Vagina (tissue), 2 donors: ENCODE data around the gene TMEM151A. TPM values are rescaled to one million over a fixed set of nuclear protein-coding genes. Genes with fewer than 3 reads are reported as not detected.
"Not testable (repeated sequence)": the region's sequence is repeated elsewhere in the genome, so short reads cannot be mapped to it uniquely, and the experiment has no call there.

Source experiments
- DNase-seq, 2 donors: peaks; one replicate each; pipeline ENCODE4 v3.0.0-alpha.2; 2017; ENCODE audit errors: extremely low spot score in 2 of 2
- H3K27ac ChIP-seq: fragments of 200-600 bp; sonication (generic); one replicate; pipeline ENCODE4 v1.5.1; 2019
- H3K27me3 ChIP-seq: fragments of 200-600 bp; sonication (generic); one replicate; pipeline ENCODE4 v1.5.1; 2019
- H3K36me3 ChIP-seq, 2 donors: fragments of 200-600 bp; sonication (generic); one replicate each; pipeline ENCODE4 v1.5.1; 2017 to 2019
- H3K4me1 ChIP-seq: fragments of 200-600 bp; sonication (generic); one replicate; pipeline ENCODE4 v1.5.1; 2019
- H3K4me3 ChIP-seq, 2 donors: fragments of 200-600 bp; sonication (generic); 1 replicate in 1 of 2; 2 replicates in 1 of 2; pipeline ENCODE4 v1.5.1; 2016 to 2019
- H3K9me3 ChIP-seq: fragments of 200-600 bp; sonication (generic); one replicate; pipeline ENCODE4 v1.5.1; 2019
- POLR2A ChIP-seq, 2 donors: fragments of 450-650 bp; IDR thresholded peaks; one replicate each; pipeline ENCODE4 v1.6.1; 2017; ENCODE audit warnings: antibody characterized with exemption in 2 of 2, mild to moderate bottlenecking in 2 of 2, moderate library complexity in 2 of 2
- POLR2AphosphoS5 ChIP-seq, 2 donors: sonication (generic); formaldehyde crosslinking; IDR thresholded peaks; one replicate each; pipeline ENCODE4 v1.9.0; 2017; ENCODE audit warnings: antibody characterized with exemption in 2 of 2, mild to moderate bottlenecking in 2 of 2, low read depth in 1 of 2; ENCODE audit not compliant: insufficient read depth in 1 of 2
- intact Hi-C: fragments of 100-400 bp; cut with DNase I; formaldehyde crosslinking; loops from one replicate; pipeline ENCODE4 v1.15.1; 2023
- total RNA-seq: library from RNA; depleted of rRNA; stranded (reverse); fragments of >200 nt; gene quantifications from one replicate; pipeline ENCODE4 v1.2.3, GENCODE V29; 2016
- TF ChIP-seq, protein P1 (sequence below), 3 experiments: fragments of 450-650 bp in 2 of 3; fragments of 200-600 bp in 1 of 3; sonication (generic) in 1 of 3; IDR thresholded peaks; one replicate each; pipeline ENCODE4 v1.5.1; 2017 to 2019; ENCODE audit warnings: antibody characterized with exemption in 3 of 3, mild to moderate bottlenecking in 2 of 3, moderate library complexity in 2 of 3

The TMEM151A gene
- total RNA-seq, 1 donor from 2014 or later: 1.7 TPM

DNA sequence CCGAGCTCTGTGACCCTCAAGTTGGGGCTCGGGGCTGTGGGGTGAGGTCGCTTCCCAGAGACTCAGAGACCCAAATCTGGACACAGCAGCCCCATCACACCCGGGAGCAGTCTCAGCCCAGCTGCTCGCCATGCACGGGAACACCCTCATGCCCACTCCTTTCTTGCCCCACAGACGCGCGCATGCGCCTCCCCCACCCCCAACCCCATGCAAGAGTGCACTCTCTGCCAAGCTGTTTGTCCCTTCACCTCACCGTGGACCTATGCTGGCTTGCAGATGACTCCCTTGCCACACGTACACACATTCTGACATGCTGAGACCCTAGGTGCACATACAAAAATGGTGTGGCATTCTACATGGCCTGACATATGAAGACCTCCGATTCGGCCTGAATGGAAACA lies 25.6 kb downstream of the TMEM151A start:
- H3K27me3 ChIP-seq: no peaks in the 10 kb centered on the region
- H3K36me3 ChIP-seq: no peaks in the 10 kb centered on the region
- peaks cover 74% of the 10 kb centered on the region for H3K4me1 ChIP-seq
- no peaks in the 10 kb centered on the region for H3K9me3 ChIP-seq
- DNase-seq: no peak
- H3K27ac ChIP-seq: peak overlapping the region; percentile 85
- H3K4me3 ChIP-seq: peak overlapping the region; percentile 58 to 68
- TF ChIP-seq POLR2AphosphoS5 (IDR thresholded peaks at IDR 0.05; ENCODE audit: insufficient read depth in 1 of 2, low read depth in 1 of 2) (no peak), POLR2A (IDR thresholded peaks at IDR 0.05) (no peak)
- TF ChIP-seq, protein P1, sequence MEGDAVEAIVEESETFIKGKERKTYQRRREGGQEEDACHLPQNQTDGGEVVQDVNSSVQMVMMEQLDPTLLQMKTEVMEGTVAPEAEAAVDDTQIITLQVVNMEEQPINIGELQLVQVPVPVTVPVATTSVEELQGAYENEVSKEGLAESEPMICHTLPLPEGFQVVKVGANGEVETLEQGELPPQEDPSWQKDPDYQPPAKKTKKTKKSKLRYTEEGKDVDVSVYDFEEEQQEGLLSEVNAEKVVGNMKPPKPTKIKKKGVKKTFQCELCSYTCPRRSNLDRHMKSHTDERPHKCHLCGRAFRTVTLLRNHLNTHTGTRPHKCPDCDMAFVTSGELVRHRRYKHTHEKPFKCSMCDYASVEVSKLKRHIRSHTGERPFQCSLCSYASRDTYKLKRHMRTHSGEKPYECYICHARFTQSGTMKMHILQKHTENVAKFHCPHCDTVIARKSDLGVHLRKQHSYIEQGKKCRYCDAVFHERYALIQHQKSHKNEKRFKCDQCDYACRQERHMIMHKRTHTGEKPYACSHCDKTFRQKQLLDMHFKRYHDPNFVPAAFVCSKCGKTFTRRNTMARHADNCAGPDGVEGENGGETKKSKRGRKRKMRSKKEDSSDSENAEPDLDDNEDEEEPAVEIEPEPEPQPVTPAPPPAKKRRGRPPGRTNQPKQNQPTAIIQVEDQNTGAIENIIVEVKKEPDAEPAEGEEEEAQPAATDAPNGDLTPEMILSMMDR (IDR thresholded peaks at IDR 0.05): no peak
- intact Hi-C loops: no loop called here

- H3K4me1 ChIP-seq: peaks cover 80% of the 10 kb centered on the region
- intact Hi-C loops: no loop called here
- H3K27me3 ChIP-seq: no peaks in the 10 kb centered on the region
- H3K36me3 ChIP-seq: no peaks in the 10 kb centered on the region
- peak overlapping the region; percentile 58 to 68 for H3K4me3 ChIP-seq
- peak in 1 of 2 donors; percentile 96 for DNase-seq
- TF ChIP-seq POLR2A (IDR thresholded peaks at IDR 0.05): no peak
- TF ChIP-seq, protein P1 (IDR thresholded peaks at IDR 0.05): no peak
- TF ChIP-seq POLR2AphosphoS5 (IDR thresholded peaks at IDR 0.05; ENCODE audit: insufficient read depth in 1 of 2, low read depth in 1 of 2): peak; percentile 60 to 63
- H3K9me3 ChIP-seq: no peaks in the 10 kb centered on the region
- peak overlapping the region; percentile 85 for H3K27ac ChIP-seq
Measured at GRCh38 chr11:66317723-66318599, 26.3 kb downstream of the TMEM151A start.

DNA sequence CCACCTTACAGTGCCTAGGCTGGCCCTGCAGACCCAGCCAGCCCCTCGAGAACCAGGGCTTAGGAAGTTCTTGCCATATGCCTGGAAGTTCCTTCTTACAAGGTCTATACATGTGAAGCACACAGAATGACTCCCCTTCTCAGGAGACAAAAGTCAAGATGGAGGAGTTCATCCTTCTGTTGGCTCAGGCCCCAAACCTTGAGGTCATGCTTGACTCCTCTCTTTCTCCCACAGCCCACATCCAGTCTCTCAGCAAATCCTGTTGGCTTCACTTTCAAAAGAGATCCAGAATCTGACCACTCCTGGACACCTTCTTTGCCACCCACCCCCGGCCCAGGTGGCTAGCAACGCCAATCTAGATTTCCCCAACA lies 26.9 kb downstream of the TMEM151A start:
- intact Hi-C loops: no loop called here
- no peak for DNase-seq
- TF ChIP-seq, protein P1 (IDR thresholded peaks at IDR 0.05): no peak
- TF ChIP-seq POLR2AphosphoS5 (IDR thresholded peaks at IDR 0.05; ENCODE audit: insufficient read depth in 1 of 2, low read depth in 1 of 2) (no peak), POLR2A (IDR thresholded peaks at IDR 0.05) (no peak)
- H3K9me3 ChIP-seq: no peaks in the 10 kb centered on the region
- H3K27ac ChIP-seq: peak overlapping the region; percentile 85
- H3K27me3 ChIP-seq: no peaks in the 10 kb centered on the region
- H3K36me3 ChIP-seq: no peaks in the 10 kb centered on the region
- H3K4me3 ChIP-seq: no peak overlapping the region
- peaks cover 77% of the 10 kb centered on the region for H3K4me1 ChIP-seq

- H3K27me3 ChIP-seq, H3K9me3 ChIP-seq, H3K27ac ChIP-seq, DNase-seq, H3K4me3 ChIP-seq, H3K36me3 ChIP-seq, intact Hi-C loops: not testable (repeated sequence)
- peaks cover 69% of the 10 kb centered on the region for H3K4me1 ChIP-seq
Measured at GRCh38 chr11:66320289-66320688, 28.6 kb downstream of the TMEM151A start.

- H3K4me3 ChIP-seq, H3K36me3 ChIP-seq, DNase-seq: not testable (repeated sequence)
Measured at GRCh38 chr11:66320748-66321147, 29.1 kb downstream of the TMEM151A start.

DNA sequence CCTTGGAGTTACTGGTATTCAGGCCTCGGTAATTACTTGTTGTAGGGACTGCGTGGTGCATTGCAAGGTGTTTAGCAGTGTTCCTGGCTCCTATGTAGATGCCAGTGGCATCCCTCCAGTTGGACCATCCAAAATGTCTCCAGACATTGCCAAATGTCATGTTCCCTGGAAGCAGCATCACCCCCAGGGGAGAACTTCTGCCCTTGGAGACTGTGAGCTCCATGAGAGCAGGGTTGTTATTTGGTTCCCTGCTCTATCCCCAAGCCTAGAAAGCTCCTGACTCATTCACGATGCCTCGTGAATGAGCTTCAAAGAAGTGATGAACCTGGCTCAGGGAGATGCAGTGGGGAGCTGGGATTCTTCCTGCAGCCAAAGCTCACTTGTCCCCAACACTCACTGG lies 29.9 kb downstream of the TMEM151A start:
- TF ChIP-seq POLR2A (IDR thresholded peaks at IDR 0.05): no peak
- TF ChIP-seq, protein P1 (IDR thresholded peaks at IDR 0.05): no peak
- TF ChIP-seq POLR2AphosphoS5 (IDR thresholded peaks at IDR 0.05; ENCODE audit: insufficient read depth in 1 of 2, low read depth in 1 of 2): no peak
- intact Hi-C loops: no loop called here
- Histone ChIP-seq H3K27me3 (no peaks in the 10 kb centered on the region), H3K9me3 (no peaks in the 10 kb centered on the region), H3K27ac (peak overlapping the region; percentile 74), H3K4me1 (peaks cover 68% of the 10 kb centered on the region), H3K4me3 (no peak overlapping the region), H3K36me3 (no peaks in the 10 kb centered on the region)
- DNase-seq: no peak

More at GRCh38 chr11:66320748-66321147, 29.1 kb downstream of the TMEM151A start:
- intact Hi-C loops, H3K27me3 ChIP-seq, H3K9me3 ChIP-seq, H3K27ac ChIP-seq: not testable (repeated sequence)
- H3K4me1 ChIP-seq: peaks cover 69% of the 10 kb centered on the region
